A549 (cell line): ENCODE data around the gene TBC1D22A. TPM values are rescaled to one million over a fixed set of nuclear protein-coding genes. Genes with fewer than 3 reads are reported as not detected.

Source experiments
- ATAC-seq, 2 experiments: fragments of 200-7000 bp in 1 of 2; fragments of >200 bp in 1 of 2; cut with Nextera tagmentation in 1 of 2; cut with Tn5 transposase in 1 of 2; 3 replicates each; pipeline versions ENCODE4 v1.8.0 to v1.9.1; 2018 to 2020; ENCODE audit warnings: mild to moderate bottlenecking in 1 of 2, moderate library complexity in 1 of 2
- CTCF ChIA-PET: fragments of 300-600 bp; sonication (Branson Sonifier 250); formaldehyde crosslinking; extraction: SDS; loops from one replicate; lab custom pipeline; 2021; ENCODE audit warnings: antibody characterized with exemption, inconsistent platforms; lab: Yijun Ruan, JAX
- POLR2A ChIA-PET: fragments of 350-600 bp; formaldehyde crosslinking; extraction: SDS; loops from one replicate; lab custom pipeline; 2021; ENCODE audit warnings: antibody characterized with exemption, inconsistent platforms; lab: Yijun Ruan, JAX
- DNase-seq, 2 experiments: peaks; one replicate each; pipeline versions ENCODE4 v3.0.0 to v3.0.0-alpha.2; 2011 to 2016; ENCODE audit warnings: low read depth in 1 of 2, low spot score in 1 of 2
- FAIRE-seq: peaks from 2 replicates; lab custom pipeline; 2011; peaks lifted over from hg19 to GRCh38; lab: Jason Lieb, UNC
- H3K27ac ChIP-seq, 2 experiments: fragments of >200 bp; sonication (Bioruptor Twin); formaldehyde crosslinking; 3 replicates each; pipeline ENCODE4 v1.5.1; 2016 to 2017
- H3K4me1 ChIP-seq: fragments of >200 bp; sonication (Bioruptor Twin); formaldehyde crosslinking; 3 replicates; pipeline ENCODE4 v1.6.1; 2016
- H3K4me2 ChIP-seq: fragments of >200 bp; sonication (Bioruptor Twin); formaldehyde crosslinking; 3 replicates; pipeline ENCODE4 v1.6.1; 2016
- H3K4me3 ChIP-seq: fragments of >200 bp; sonication (Bioruptor Twin); formaldehyde crosslinking; 3 replicates; pipeline ENCODE4 v1.5.1; 2016
- H3K9me3 ChIP-seq: fragments of >200 bp; sonication (Bioruptor Twin); formaldehyde crosslinking; 3 replicates; pipeline ENCODE4 v1.6.1; 2016
- ATOH8 ChIP-seq: fragments of 250-450 bp; sonication (Bioruptor Pico); IDR thresholded peaks from 2 replicates; pipeline ENCODE4 v1.5.0; 2020; ENCODE audit warnings: low read depth, mild to moderate bottlenecking, moderate library complexity
- CBX2 ChIP-seq: fragments of 200-600 bp; sonication (generic); IDR thresholded peaks from 2 replicates; pipeline ENCODE4 v1.6.1; 2016; ENCODE audit warnings: low read depth, mild to moderate bottlenecking, borderline replicate concordance
- CEBPB ChIP-seq, 2 experiments: fragments of >200 bp in 1 of 2; sonication (Bioruptor Twin) in 1 of 2; formaldehyde crosslinking in 1 of 2; IDR thresholded peaks; 2 replicates each; pipeline ENCODE4 v1.6.1; 2012 to 2016
- CHD2 ChIP-seq: fragments of 150-350 bp; IDR thresholded peaks from 2 replicates; pipeline ENCODE4 v1.6.1; 2014; ENCODE audit warnings: low read length; ENCODE audit not compliant: partially characterized antibody
- E2F6 ChIP-seq: IDR thresholded peaks from 2 replicates; pipeline ENCODE4 v1.6.1; 2012; ENCODE audit warnings: low read depth, borderline replicate concordance
- EHF ChIP-seq: fragments of 250-450 bp; sonication (Bioruptor Pico); IDR thresholded peaks from 2 replicates; pipeline ENCODE4 v1.5.0; 2020; ENCODE audit warnings: mild to moderate bottlenecking
- EHMT2 ChIP-seq: fragments of 200-600 bp; sonication (generic); IDR thresholded peaks from 2 replicates; pipeline ENCODE4 v1.6.1; 2016; ENCODE audit warnings: antibody characterized with exemption, low read depth, mild to moderate bottlenecking, moderate library complexity
- ELK1 ChIP-seq: fragments of 150-350 bp; IDR thresholded peaks from 2 replicates; pipeline ENCODE4 v1.6.1; 2014; ENCODE audit warnings: low read depth, mild to moderate bottlenecking, low read length
- FOSL2 ChIP-seq, 2 experiments: fragments of 450-650 bp in 1 of 2; fragments of >200 bp in 1 of 2; sonication (Bioruptor Twin) in 1 of 2; formaldehyde crosslinking; IDR thresholded peaks; 2 replicates each; pipeline versions ENCODE4 v1.5.0 to v1.6.1; 2016 to 2020; ENCODE audit warnings: mild to moderate bottlenecking in 1 of 2, moderate library complexity in 1 of 2
- GATA3 ChIP-seq: IDR thresholded peaks from 2 replicates; pipeline ENCODE4 v1.6.1; 2012; ENCODE audit warnings: borderline replicate concordance
- HDAC2 ChIP-seq: fragments of 200-600 bp; sonication (generic); IDR thresholded peaks from 2 replicates; pipeline ENCODE4 v1.6.1; 2016
- HES2 ChIP-seq: fragments of >200 bp; sonication (Bioruptor Twin); formaldehyde crosslinking; IDR thresholded peaks from 2 replicates; pipeline ENCODE4 v1.6.1; 2016
- HMGXB4 ChIP-seq: fragments of 250-450 bp; sonication (Bioruptor Pico); IDR thresholded peaks from 2 replicates; pipeline ENCODE4 v1.5.0; 2021; ENCODE audit warnings: mild to moderate bottlenecking, moderate library complexity, borderline replicate concordance
- HOXA7 ChIP-seq: fragments of 250-450 bp; sonication (Bioruptor Pico); IDR thresholded peaks from 2 replicates; pipeline ENCODE4 v1.5.0; 2020; ENCODE audit warnings: mild to moderate bottlenecking, moderate library complexity
- JUNB ChIP-seq: fragments of >200 bp; sonication (Bioruptor Twin); formaldehyde crosslinking; IDR thresholded peaks from 2 replicates; pipeline ENCODE4 v1.6.1; 2016
- KDM1A ChIP-seq: fragments of 200-600 bp; sonication (generic); IDR thresholded peaks from 2 replicates; pipeline ENCODE4 v1.6.1; 2016; ENCODE audit warnings: low read depth, mild to moderate bottlenecking
- MAFK ChIP-seq: fragments of 450-650 bp; IDR thresholded peaks from 2 replicates; pipeline ENCODE4 v1.6.1; 2014; ENCODE audit not compliant: partially characterized antibody
- PBX3 ChIP-seq: IDR thresholded peaks from 2 replicates; pipeline ENCODE4 v1.6.1; 2012
- PHF8 ChIP-seq: fragments of 200-600 bp; sonication (generic); IDR thresholded peaks from 2 replicates; pipeline ENCODE4 v1.6.1; 2016; ENCODE audit warnings: low read depth, mild to moderate bottlenecking, antibody characterized with exemption, moderate library complexity, borderline replicate concordance
- POLR2A ChIP-seq: IDR thresholded peaks from 2 replicates; pipeline ENCODE4 v1.6.1; 2012; ENCODE audit warnings: mild to moderate bottlenecking, low read length
- RAD21 ChIP-seq, 2 experiments: fragments of >200 bp in 1 of 2; sonication (Bioruptor Twin) in 1 of 2; formaldehyde crosslinking in 1 of 2; IDR thresholded peaks in 1 of 2; conservative IDR thresholded peaks in 1 of 2; 2 replicates in 1 of 2; 3 replicates in 1 of 2; pipeline ENCODE4 v1.6.1; 2012 to 2018; ENCODE audit warnings: inconsistent platforms in 1 of 2
- TFCP2L1 ChIP-seq: fragments of 250-450 bp; sonication (Bioruptor Pico); IDR thresholded peaks from 2 replicates; pipeline ENCODE4 v1.5.0; 2021; ENCODE audit warnings: mild to moderate bottlenecking
- USF2 ChIP-seq: fragments of 450-650 bp; IDR thresholded peaks from 2 replicates; pipeline ENCODE4 v1.6.1; 2014; ENCODE audit warnings: antibody characterized with exemption
- ZC3H11A ChIP-seq: fragments of 450-650 bp; IDR thresholded peaks from 2 replicates; pipeline ENCODE4 v1.6.1; 2014; ENCODE audit warnings: antibody characterized with exemption, mild to moderate bottlenecking
- ZNF302 ChIP-seq: fragments of 250-450 bp; sonication (Bioruptor Pico); IDR thresholded peaks from 2 replicates; pipeline ENCODE4 v1.9.0; 2021; ENCODE audit warnings: inconsistent platforms, mild to moderate bottlenecking, moderate library complexity
- WGBS: methylation state at CpG from one replicate; pipeline ENCODE4 v1.1.6; 2017; ENCODE audit errors: missing lambda C conversion rate; 5-methylcytosine and 5-hydroxymethylcytosine counted together
- polyA plus RNA-seq, 4 experiments: library from polyadenylated mRNA; depleted of rRNA in 3 of 4; stranded (reverse); fragments of >200 nt; fragmentation: RNase III in 1 of 4; extraction: RNeasy Plus Mini Kit Qiagen cat#74134 plus additional on column Dnase treatment in 1 of 4; gene quantifications; 2 replicates in 3 of 4; 3 replicates in 1 of 4; pipeline ENCODE4 v1.2.3, GENCODE V29; 2011 to 2017

The TBC1D22A gene
- polyA plus RNA-seq, 2 of the 4 experiments (the other 2 are of a cell fraction): 8.9 to 10.8 TPM

- H3K4me1 ChIP-seq: peaks cover 17% of the 10 kb centered on the region
- DNase-seq: no peak
- no peak for FAIRE-seq
- WGBS: 85% methylated on average over 6 of the region's 6 CpGs
- H3K4me2 ChIP-seq: no peak overlapping the region
- no peak for ATAC-seq
- TF ChIP-seq EHF (CRISPR knock-in tag) (no peak), ATOH8 (CRISPR knock-in tag) (no peak), PBX3 (no peak), E2F6 (no peak), USF2 (no peak), HDAC2 (no peak), CBX2 (no peak), HES2 (no peak), HMGXB4 (CRISPR knock-in tag) (no peak), ZC3H11A (no peak), GATA3 (no peak), EHMT2 (no peak), MAFK (no peak)
- H3K27ac ChIP-seq: no peak overlapping the region
- H3K9me3 ChIP-seq: no peaks in the 10 kb centered on the region
- H3K4me3 ChIP-seq: no peak overlapping the region
- POLR2A ChIA-PET: no interaction called here
- CTCF ChIA-PET: interaction anchor here (1.5 to 2.1 kb wide), 2 partner anchors 10 to 29 kb away, joined by 3 to 12 read pairs; no protein-coding TSS in a partner anchor
Measured at GRCh38 chr22:46769706-46770105, 7.3 kb downstream of the TBC1D22A start.

GRCh38 chr22:46770151-46770641, 7.7 kb downstream of the TBC1D22A start:
- H3K4me3 ChIP-seq: no peak overlapping the region
- no peak for FAIRE-seq
- H3K4me2 ChIP-seq: no peak overlapping the region
- no peaks in the 10 kb centered on the region for H3K9me3 ChIP-seq
- peaks cover 22% of the 10 kb centered on the region for H3K4me1 ChIP-seq
- ChIA-PET CTCF (interaction anchor here (1.5 to 2.1 kb wide), 2 partner anchors 11 to 29 kb away, joined by 3 to 12 read pairs; no protein-coding TSS in a partner anchor), POLR2A (no interaction called here)
- DNase-seq: no peak
- ATAC-seq: no peak
- WGBS: 89% methylated on average over 11 of the region's 14 CpGs
- no peak overlapping the region for H3K27ac ChIP-seq
- TF ChIP-seq POLR2A (no peak), JUNB (no peak), GATA3 (no peak), KDM1A (no peak), ZNF302 (CRISPR knock-in tag) (no peak), CBX2 (no peak), EHF (CRISPR knock-in tag) (no peak), USF2 (no peak), RAD21 (conservative IDR thresholded peaks at IDR 0.05 in 1 of 2, IDR thresholded peaks at IDR 0.05 in 1 of 2) (no peak), HMGXB4 (CRISPR knock-in tag) (no peak), PHF8 (no peak), CEBPB (IDR thresholded peaks at IDR 0.05) (no peak), CHD2 (no peak), HOXA7 (CRISPR knock-in tag) (no peak), FOSL2 (IDR thresholded peaks at IDR 0.05) (no peak), FOSL2 (CRISPR knock-in tag; IDR thresholded peaks at IDR 0.05) (no peak), TFCP2L1 (CRISPR knock-in tag) (no peak), ELK1 (no peak)
